ENCODE measurements around the gene ABCB9. TPM values are rescaled to one million over a fixed set of nuclear protein-coding genes. Genes with fewer than 3 reads are reported as not detected.

ABCB9 gene
- polyA plus RNA-seq, 1 donor from 2014 or later = 19.7 TPM

- Histone ChIP-seq H3K36me3 (ENCODE audit: insufficient read depth, low read length) (no peaks in the 10 kb centered on the region), H3K79me2 (replicated peaks; ENCODE audit: insufficient read depth, low read length) (no peaks in the 10 kb centered on the region), H3K9me3 (ENCODE audit: low read length) (no peaks in the 10 kb centered on the region), H3K4me3 (ENCODE audit: low read length) (no peak overlapping the region), H3K9ac (ENCODE audit: low read length) (no peak overlapping the region), H3K27me3 (ENCODE audit: insufficient read depth, low read depth, low read length) (no peaks in the 10 kb centered on the region), H3F3A (ENCODE audit: insufficient read depth, low read length, poor library complexity, severe bottlenecking) (no peaks in the 10 kb centered on the region), H3K27ac (ENCODE audit: low read length) (no peak overlapping the region), H3K4me2 (ENCODE audit: low read length) (no peak overlapping the region), H3K9me2 (ENCODE audit: insufficient read depth, low read length) (no peaks in the 10 kb centered on the region), H2AFZ (ENCODE audit: low read depth, low read length) (no peak overlapping the region), H4K20me1 (ENCODE audit: insufficient read depth) (no peaks in the 10 kb centered on the region)
- TF ChIP-seq RAD21 (conservative IDR thresholded peaks at IDR 0.05) (peak; percentile 90), EZH2 (IDR thresholded peaks at IDR 0.05; ENCODE audit: borderline replicate concordance, insufficient read depth, low read length, poor library complexity, severe bottlenecking) (no peak), POLR2AphosphoS5 (IDR thresholded peaks at IDR 0.05) (no peak), MXI1 (conservative IDR thresholded peaks at IDR 0.05; ENCODE audit: poor library complexity, severe bottlenecking) (no peak), CTCF (IDR thresholded peaks at IDR 0.05; ENCODE audit: poor library complexity, severe bottlenecking) (peak; percentile 89), TAF1 (IDR thresholded peaks at IDR 0.05; ENCODE audit: low read depth) (no peak), SMC3 (conservative IDR thresholded peaks at IDR 0.05; ENCODE audit: poor library complexity) (peak; percentile 94), EP300 (conservative IDR thresholded peaks at IDR 0.05; ENCODE audit: poor library complexity, severe bottlenecking) (no peak), REST (IDR thresholded peaks at IDR 0.05; ENCODE audit: borderline replicate concordance) (no peak)
Measured at GRCh38 chr12:122951979-122952892, 14.0 kb downstream of the ABCB9 start.

GRCh38 chr12:122951406-122951805, 14.9 kb downstream of the ABCB9 start:
- Histone ChIP-seq H3K79me2 (replicated peaks; ENCODE audit: insufficient read depth, low read length) (no peaks in the 10 kb centered on the region), H3K4me3 (ENCODE audit: low read length) (no peak overlapping the region), H4K20me1 (ENCODE audit: insufficient read depth) (no peaks in the 10 kb centered on the region), H3K27ac (ENCODE audit: low read length) (no peak overlapping the region), H3F3A (ENCODE audit: insufficient read depth, low read length, poor library complexity, severe bottlenecking) (no peaks in the 10 kb centered on the region), H3K9me3 (ENCODE audit: low read length) (no peaks in the 10 kb centered on the region), H3K36me3 (ENCODE audit: insufficient read depth, low read length) (no peaks in the 10 kb centered on the region), H3K4me2 (ENCODE audit: low read length) (no peak overlapping the region), H3K27me3 (ENCODE audit: insufficient read depth, low read depth, low read length) (no peaks in the 10 kb centered on the region), H3K9ac (ENCODE audit: low read length) (no peak overlapping the region), H2AFZ (ENCODE audit: low read depth, low read length) (no peak overlapping the region), H3K9me2 (ENCODE audit: insufficient read depth, low read length) (no peaks in the 10 kb centered on the region)
- TF ChIP-seq EP300 (conservative IDR thresholded peaks at IDR 0.05; ENCODE audit: poor library complexity, severe bottlenecking) = no peak
- no peak for TF ChIP-seq TAF1 (IDR thresholded peaks at IDR 0.05; ENCODE audit: low read depth)
- TF ChIP-seq REST (IDR thresholded peaks at IDR 0.05; ENCODE audit: borderline replicate concordance) = no peak
- TF ChIP-seq RAD21 (conservative IDR thresholded peaks at IDR 0.05) = no peak
- TF ChIP-seq EZH2 (IDR thresholded peaks at IDR 0.05; ENCODE audit: borderline replicate concordance, insufficient read depth, low read length, poor library complexity, severe bottlenecking) = no peak
- no peak for TF ChIP-seq CTCF (IDR thresholded peaks at IDR 0.05; ENCODE audit: poor library complexity, severe bottlenecking)
- TF ChIP-seq POLR2AphosphoS5 (IDR thresholded peaks at IDR 0.05) = no peak
- TF ChIP-seq MXI1 (conservative IDR thresholded peaks at IDR 0.05; ENCODE audit: poor library complexity, severe bottlenecking) = no peak
- TF ChIP-seq SMC3 (conservative IDR thresholded peaks at IDR 0.05; ENCODE audit: poor library complexity) = no peak
